ENCODE data around the gene GAB4.

- TF ChIP-seq, protein P1, sequence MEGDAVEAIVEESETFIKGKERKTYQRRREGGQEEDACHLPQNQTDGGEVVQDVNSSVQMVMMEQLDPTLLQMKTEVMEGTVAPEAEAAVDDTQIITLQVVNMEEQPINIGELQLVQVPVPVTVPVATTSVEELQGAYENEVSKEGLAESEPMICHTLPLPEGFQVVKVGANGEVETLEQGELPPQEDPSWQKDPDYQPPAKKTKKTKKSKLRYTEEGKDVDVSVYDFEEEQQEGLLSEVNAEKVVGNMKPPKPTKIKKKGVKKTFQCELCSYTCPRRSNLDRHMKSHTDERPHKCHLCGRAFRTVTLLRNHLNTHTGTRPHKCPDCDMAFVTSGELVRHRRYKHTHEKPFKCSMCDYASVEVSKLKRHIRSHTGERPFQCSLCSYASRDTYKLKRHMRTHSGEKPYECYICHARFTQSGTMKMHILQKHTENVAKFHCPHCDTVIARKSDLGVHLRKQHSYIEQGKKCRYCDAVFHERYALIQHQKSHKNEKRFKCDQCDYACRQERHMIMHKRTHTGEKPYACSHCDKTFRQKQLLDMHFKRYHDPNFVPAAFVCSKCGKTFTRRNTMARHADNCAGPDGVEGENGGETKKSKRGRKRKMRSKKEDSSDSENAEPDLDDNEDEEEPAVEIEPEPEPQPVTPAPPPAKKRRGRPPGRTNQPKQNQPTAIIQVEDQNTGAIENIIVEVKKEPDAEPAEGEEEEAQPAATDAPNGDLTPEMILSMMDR (IDR thresholded peaks at IDR 0.05): no peak
- no peak for TF ChIP-seq POLR2A (IDR thresholded peaks at IDR 0.05)
These were observed 38.3 kb downstream of the GAB4 start for GRCh38 chr22:16969508-16970327.

Measured in transverse colon (tissue), 3 donors.